Activated CD8-positive, alpha-beta memory T cell treated with anti-CD3 and anti-CD28 coated beads, Interleukin-2, amount 50 U/mL, for 4 hours (primary cell): Measurements from ENCODE around the gene ZNF276.
A peak's percentile ranks its signal among the peaks of the same experiment; 100 is the strongest.
"Not testable (repeated sequence)": the region's sequence is repeated elsewhere in the genome, so short reads cannot be mapped to it uniquely, and the experiment has no call there.

Source experiments
- DNase-seq: peaks from one replicate; pipeline ENCODE4 v3.0.0-alpha.2; 2020

ZNF276 gene

GRCh38 chr16:89738072-89738377 is 16.7 kb downstream of the ZNF276 start:
- no peak for DNase-seq

GRCh38 chr16:89738538-89739317 is 17.4 kb downstream of the ZNF276 start:
- no peak for DNase-seq

DNA sequence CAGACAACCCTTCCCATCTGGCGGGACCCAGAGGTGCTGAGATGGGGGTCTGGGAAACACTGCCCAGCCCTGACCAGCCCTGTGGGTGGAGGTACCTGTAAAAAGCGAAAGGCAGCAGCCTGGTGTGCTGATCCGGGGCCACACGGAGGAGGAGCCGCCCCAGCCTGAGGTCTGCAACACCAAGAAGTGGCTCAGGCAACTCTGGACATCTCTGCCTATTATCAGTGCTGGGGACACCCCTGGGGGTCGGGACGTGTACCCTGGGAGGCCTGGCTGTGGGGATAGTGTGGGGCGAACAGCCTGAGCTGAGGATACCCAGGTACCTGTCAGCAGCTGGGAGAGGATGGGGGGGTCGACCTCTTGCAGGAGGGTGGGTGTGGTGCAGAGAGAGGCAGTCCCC is 18.0 kb downstream of the ZNF276 start:
- DNase-seq = no peak

DNA sequence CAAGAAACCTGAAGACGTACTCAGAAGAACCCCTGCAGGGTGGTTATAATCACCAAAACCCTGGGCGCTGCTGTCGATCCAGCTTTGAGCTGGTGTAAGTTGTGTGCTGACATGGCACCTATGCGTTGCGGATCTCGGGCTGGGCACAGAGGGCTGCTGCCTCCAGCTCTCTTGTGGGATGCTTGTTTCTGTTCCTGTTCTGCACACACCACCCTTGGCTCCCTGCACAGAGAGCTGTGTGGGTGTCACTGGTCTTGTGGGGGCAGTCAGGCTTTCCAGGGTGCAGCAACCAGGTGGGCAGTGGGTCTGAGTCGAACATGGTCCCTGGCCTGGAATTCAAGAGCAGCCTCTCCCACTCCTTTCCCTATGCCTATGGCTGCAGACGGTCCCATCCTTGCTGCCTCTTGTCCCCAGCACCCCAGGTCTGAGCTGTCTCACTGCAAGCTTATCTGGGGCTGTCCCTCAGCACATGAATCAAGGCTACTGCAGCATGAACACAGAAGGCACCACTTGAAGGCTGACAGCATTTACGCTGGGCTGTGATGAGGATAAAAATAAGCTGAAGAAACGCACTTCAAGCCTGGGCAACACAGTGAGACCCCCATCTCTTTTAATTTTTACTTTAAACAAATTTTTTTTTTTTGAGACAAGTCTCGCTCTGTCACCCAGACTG is 20.1 kb downstream of the ZNF276 start:
- no peak for DNase-seq

DNA sequence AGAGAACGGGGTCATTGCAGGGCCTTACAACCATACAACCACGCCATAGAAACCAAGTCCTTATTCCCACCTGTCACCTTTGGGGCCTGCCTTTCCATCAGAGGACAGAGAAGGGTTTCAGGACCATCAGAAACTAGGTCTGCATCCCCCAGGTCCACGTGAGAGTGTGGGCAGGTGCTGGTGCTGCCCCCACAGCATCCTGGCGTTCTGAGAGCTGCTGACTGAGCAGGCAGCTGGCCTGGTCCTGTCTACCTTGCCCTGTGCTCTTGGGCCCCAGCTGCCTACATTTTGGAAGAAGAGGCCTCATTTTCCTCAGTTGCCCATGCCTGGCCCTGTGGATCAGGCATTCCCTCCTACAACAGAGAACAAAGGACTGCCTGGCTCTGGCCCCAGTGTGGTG is 21.6 kb downstream of the ZNF276 start:
- DNase-seq = no peak

DNA sequence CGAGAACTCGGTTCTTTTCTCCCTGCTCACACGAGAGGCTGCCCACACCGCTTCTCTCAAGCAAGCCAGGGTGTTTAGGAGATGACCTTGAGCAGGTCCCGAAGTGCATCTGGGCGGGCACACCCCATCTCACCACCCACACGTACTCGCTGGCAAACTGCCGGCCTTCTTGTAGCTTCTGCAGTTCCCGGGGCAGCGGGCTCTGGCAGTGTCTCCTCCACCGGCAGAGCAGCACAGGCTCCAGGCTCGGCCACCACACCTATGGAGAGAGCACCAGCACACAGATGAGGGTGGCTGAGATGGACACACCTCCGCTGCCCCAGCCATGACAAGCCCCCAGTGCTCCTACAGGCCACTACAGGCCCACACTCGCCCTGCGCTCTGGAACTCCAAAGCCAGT is 23.5 kb downstream of the ZNF276 start:
- DNase-seq = no peak

DNA sequence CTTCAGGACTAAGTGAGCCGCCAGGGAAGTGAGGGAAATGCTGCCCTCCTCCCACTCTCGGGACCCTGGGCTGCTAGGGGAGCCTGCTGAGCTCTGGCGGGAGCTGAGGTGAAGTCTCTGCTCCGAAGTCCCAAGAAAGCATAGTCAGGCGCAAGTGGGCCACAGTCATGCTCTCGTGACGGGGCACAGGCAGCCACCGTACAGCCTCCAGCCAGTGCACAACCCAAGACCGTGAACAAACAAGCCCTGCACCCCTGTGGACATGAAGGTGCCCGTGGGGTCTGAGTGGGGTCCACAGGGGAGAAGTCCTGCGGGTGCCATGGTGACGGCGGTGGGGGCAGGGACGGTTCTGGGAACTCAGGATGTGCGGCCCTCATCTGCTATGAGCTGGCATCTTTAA is 24.7 kb downstream of the ZNF276 start:
- DNase-seq = no peak

DNA sequence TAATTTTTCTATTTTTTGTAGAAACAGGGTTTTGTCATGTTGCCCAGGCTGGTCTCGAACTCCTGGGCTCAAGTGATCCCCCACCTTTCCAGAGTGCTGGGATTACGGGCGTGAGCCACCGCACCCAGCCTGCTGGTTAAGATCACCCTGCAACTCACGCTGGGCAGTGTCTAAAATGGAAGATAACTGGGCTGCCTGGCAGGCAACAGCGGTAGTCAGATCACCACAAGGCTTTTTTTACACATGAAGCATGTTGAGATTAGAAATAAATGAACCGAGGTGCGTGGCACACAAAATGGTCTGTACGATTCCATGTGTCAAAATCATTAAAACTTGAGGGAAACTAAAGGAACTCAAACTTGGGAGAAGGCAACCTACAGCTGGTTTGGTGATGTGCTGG is 26.7 kb downstream of the ZNF276 start:
- DNase-seq = no peak

DNA sequence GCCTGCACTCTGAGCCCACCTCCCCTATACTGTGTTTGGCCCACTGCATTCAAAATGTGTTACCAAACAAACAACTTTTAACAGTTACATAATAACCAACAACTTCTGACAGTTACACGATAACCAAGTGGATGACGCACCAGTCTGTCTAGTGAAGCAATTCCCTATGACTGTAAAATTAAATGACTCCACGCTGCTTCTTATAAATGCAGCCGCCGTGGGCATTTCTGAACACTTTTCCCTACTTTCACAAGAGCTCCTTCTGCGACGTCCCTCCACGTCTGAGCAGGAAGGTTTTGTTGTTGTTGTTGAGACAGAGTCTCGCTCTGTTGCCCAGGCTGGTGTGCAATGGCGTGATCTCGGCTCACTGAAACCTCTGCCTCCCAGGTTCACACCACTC is 27.6 kb downstream of the ZNF276 start:
- no peak for DNase-seq

DNA sequence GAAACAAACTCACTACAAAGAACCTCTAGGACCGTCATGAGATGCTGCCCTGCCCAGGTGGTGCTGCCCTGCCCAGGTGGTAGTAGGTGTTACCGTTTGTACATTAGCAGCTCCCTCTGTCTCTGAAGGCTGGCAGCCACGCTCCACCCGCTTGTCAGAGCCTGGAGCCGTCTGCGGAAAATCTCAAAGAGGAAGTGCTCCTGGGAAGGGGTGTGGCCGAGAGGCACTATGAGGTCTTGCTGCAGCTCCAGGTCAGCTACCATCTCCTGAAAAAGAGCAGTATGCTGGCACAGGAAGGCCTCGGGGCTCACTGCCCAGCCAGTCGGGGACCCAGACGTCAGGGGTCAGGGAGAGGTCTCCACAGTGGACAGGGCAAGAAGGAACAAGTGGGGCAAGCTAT is 28.3 kb downstream of the ZNF276 start:
- DNase-seq = no peak

DNA sequence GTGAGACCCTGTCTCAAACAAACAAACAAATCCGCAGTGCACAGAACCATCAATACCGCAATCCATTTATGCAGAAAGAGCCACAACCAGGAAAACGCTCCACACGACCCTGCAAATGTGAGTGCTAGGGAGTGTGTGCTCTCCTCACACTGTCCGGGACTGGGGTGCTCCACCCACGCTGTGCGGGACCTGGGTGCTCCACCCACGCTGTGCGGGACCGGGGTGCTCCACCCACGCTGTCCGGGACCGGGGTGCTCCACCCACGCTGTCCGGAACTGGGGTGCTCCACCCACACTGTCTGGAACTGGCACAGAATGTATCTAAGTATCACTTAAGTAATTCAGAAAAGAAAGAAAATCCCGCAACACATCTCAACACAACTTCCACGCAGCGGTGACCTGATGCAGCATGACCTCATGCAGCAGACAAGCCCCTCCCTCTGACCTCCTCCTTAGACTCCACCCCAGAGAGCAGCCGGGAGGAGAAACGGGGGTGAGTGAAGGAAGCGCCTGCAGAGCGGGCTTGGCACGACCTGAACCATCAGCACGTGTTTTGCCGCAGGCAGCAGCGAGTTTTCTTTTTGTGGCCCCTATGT is 38.5 kb downstream of the ZNF276 start:
- DNase-seq = no peak

GRCh38 chr16:89761304-89761922 is 40.1 kb downstream of the ZNF276 start:
- no peak for DNase-seq

DNA sequence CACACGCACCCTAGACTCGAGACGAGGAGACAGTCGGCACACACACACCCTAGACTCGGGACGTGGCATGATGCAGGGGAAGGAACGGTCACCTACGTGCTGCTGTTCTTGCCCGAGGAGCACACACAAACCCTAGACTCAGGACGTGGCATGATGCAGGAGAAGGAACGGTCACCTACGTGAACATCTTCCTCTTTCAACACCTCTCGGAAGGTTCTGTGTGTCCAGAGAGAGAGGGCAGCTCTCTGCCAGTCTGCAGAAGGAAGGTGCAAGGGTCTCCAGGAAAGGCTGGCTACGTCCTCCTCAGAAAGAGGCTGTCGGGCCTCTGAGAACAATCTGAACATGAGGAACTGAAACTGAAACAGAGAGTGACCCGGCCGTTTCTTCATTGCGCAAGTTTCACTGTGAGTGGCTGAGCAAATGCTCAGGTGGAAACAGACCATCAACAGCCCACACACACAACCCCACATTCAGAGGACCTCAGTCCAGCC is 43.4 kb downstream of the ZNF276 start:
- DNase-seq = peak; percentile 28

DNA sequence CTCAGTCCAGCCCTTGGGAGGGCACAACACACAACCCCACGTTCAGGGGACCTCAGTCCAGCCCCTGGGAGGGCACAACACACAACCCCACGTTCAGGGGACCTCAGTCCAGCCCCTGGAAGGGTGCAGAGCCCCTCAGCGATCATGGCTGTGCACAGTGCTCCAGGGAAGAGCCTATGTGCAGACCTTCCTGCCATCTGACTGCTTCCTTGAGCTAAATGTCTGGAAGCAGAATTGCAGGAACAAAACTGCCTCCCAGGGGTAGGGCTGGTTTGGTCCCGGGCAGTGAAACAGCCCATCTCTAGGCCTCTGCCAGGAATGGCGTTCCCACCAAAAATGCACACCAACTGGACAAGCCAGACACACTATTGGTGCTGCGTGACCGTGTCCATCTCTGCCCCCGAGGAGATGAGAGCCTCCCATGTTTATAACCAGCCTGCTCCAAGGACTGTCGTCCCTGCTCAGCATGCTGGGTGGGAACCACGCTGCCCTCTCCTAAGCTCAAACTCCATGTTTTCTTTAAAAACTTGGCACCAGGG is 44.0 kb downstream of the ZNF276 start:
- no peak for DNase-seq

GRCh38 chr16:89770367-89770766 is 49.0 kb downstream of the ZNF276 start:
- DNase-seq = no peak

DNA sequence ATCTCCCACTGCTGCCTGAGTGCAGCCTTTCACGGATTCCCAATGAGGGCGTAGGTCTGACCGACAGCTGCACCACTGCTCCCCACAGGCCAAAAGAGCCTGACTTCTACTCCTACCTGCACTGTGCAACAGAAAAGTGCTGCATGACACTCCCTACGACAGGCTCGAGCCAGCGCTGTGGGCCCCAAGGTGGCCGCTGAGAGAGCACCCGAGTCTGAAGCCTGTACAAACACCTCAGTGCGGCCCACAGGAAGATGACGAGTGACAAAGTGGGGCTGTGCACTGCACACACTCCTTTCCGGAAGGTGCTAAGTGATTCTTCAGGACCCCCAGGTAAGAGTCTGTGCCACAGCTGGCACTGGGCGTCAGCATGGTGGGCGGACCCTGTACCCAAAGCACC is 53.9 kb downstream of the ZNF276 start:
- DNase-seq = no peak

DNA sequence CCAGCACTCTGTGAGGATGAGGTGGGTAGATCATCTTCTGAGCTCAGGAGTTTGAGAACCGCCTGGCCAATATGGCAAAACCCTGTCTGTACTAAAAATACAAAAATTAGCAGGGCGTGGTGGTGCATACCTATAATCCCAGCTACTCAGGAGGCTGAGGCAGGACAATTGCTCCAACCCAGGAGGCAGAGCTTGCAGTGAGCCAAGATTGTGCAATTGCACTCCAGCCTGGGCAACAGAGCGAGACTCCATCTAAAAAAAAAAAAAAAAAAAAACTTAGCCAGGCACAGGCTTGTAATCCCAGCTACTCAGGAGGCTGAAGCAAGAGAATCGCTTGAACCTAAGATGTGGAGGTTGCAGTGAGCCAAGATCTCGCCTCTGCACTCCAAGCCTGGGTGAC is 56.9 kb downstream of the ZNF276 start:
- not testable (repeated sequence) for DNase-seq

- DNase-seq = no peak
These were observed 58.0 kb downstream of the ZNF276 start for GRCh38 chr16:89779231-89779908.

DNA sequence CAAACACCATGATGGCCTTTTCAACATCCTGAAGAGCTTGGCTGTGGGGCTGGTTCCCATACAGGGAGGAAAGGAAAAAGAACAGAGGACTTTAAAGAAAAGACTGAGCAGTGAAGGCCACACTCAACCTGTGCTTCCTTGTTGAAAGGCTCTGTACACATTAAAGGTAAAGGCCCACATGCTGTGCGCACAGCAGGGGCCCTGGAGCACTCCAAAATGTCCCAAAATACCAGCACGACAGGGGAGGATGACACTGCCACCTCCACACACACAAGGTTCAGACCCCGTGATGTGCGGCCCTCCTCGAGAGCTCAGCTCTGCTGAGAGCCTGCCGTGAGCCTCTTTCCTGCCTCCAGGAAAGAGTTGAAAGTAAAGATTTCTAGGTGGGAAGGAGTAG is 58.6 kb downstream of the ZNF276 start:
- DNase-seq = no peak

- no peak for DNase-seq
These were observed 61.2 kb downstream of the ZNF276 start for GRCh38 chr16:89782489-89782888.

- DNase-seq = not testable (repeated sequence)
These were observed 62.6 kb downstream of the ZNF276 start for GRCh38 chr16:89783952-89784351.

DNA sequence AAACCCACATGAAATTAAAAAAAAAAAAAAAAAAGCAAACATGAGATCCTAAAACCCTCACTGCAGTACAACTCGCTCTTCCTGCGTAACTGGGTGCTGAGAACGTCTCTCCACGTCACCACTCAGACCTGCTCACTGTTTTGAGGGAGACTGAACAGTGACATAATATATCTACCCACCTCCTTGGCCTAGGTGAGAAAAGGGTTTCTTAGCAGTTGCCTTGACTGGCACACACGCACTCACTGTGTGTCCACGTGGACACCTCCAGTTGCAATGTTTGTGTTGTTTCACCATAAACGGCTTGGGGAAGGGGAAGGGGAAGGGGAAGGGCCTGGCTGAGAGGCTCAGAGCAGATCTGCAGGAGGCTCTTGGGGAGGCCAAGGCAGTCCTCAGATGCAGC is 63.1 kb downstream of the ZNF276 start:
- no peak for DNase-seq
